Endothelial cell of umbilical vein (primary cell): ENCODE data around the gene PTPN5. TPM values are rescaled to one million over a fixed set of nuclear protein-coding genes. Genes with fewer than 3 reads are reported as not detected.

Experiments used
- BruUV-seq: library from RNA; stranded (reverse); fragments of 400-500 nt; replicated peaks from 2 replicates; lab custom pipeline; 2021; lab: Mats Ljungman, UMichigan
- CTCF ChIA-PET: fragments of 300-600, 350-600 bp; sonication (Branson Sonifier 250); formaldehyde crosslinking; loops from one replicate; lab custom pipeline; 2021; ENCODE audit warnings: antibody characterized with exemption, inconsistent platforms; lab: Charles Lee
- POLR2A ChIA-PET: fragments of 300-600, 350-600 bp; sonication (Branson Sonifier 250); formaldehyde crosslinking; loops from one replicate; lab custom pipeline; 2021; ENCODE audit warnings: antibody characterized with exemption, inconsistent platforms; lab: Charles Lee
- DNase-seq: peaks from one replicate; pipeline ENCODE4 v3.0.0-alpha.2; 2011; ENCODE audit warnings: low read depth, low spot score
- FAIRE-seq: peaks from 2 replicates; lab custom pipeline; 2011; peaks lifted over from hg19 to GRCh38; lab: Jason Lieb, UNC
- H2AFZ ChIP-seq: 2 replicates; pipeline ENCODE4 v1.6.0; 2012; ENCODE audit warnings: low read depth, low read length, control low read depth, inconsistent platforms
- H3K27ac ChIP-seq: 2 replicates; pipeline ENCODE4 v1.5.1; 2011; ENCODE audit warnings: low read depth, mild to moderate bottlenecking, control low read depth, low read length, moderate library complexity; ENCODE audit not compliant: insufficient read depth
- H3K27me3 ChIP-seq, 2 experiments: 2 replicates each; pipeline versions ENCODE4 v1.6.0 to v1.6.1; 2011; ENCODE audit warnings: low read length in 2 of 2, mixed read lengths in 1 of 2; ENCODE audit not compliant: control insufficient read depth in 2 of 2, insufficient read depth in 2 of 2
- H3K36me3 ChIP-seq, 2 experiments: 2 replicates in 1 of 2; 3 replicates in 1 of 2; pipeline ENCODE4 v1.5.1; 2011; ENCODE audit warnings: low read length in 2 of 2, mild to moderate bottlenecking in 1 of 2, moderate library complexity in 1 of 2; ENCODE audit not compliant: control insufficient read depth in 2 of 2, insufficient read depth in 2 of 2; ENCODE audit errors: extremely low read depth in 1 of 2
- H3K4me1 ChIP-seq: 3 replicates; pipeline ENCODE4 v1.5.1; 2011; ENCODE audit warnings: mild to moderate bottlenecking, low read length; ENCODE audit not compliant: control insufficient read depth, insufficient read depth; ENCODE audit errors: extremely low read depth
- H3K4me2 ChIP-seq: 2 replicates; pipeline ENCODE4 v1.6.1; 2011; ENCODE audit warnings: low read length, control low read depth, mixed read lengths; ENCODE audit not compliant: insufficient read depth
- H3K4me3 ChIP-seq, 3 experiments: fragments of 200-600 bp in 1 of 3; sonication (generic), shearing (Covaris generic) in 1 of 3; replicated peaks in 1 of 3; 2 replicates each; pipeline ENCODE4 v1.5.1; 2011 to 2016; ENCODE audit warnings: control low read depth in 3 of 3, low read length in 3 of 3, mild to moderate bottlenecking in 2 of 3, inconsistent platforms in 1 of 3, low read depth in 1 of 3, moderate library complexity in 1 of 3; ENCODE audit not compliant: insufficient read depth in 1 of 3
- H3K79me2 ChIP-seq: 2 replicates; pipeline ENCODE4 v1.6.0; 2012; ENCODE audit warnings: low read length, inconsistent platforms; ENCODE audit not compliant: control insufficient read depth, insufficient read depth
- H3K9ac ChIP-seq: replicated peaks from 2 replicates; pipeline ENCODE3; 2011; ENCODE audit warnings: low read length, control low read depth; ENCODE audit not compliant: insufficient read depth; ENCODE audit errors: extremely low read depth
- H3K9me1 ChIP-seq: replicated peaks from 3 replicates; pipeline ENCODE4 v1.6.0; 2011; ENCODE audit warnings: mild to moderate bottlenecking, low read length; ENCODE audit not compliant: control insufficient read depth, insufficient read depth; ENCODE audit errors: extremely low read depth
- H3K9me3 ChIP-seq: replicated peaks from 2 replicates; pipeline ENCODE4 v1.5.1; 2012; ENCODE audit warnings: low read length, inconsistent platforms; ENCODE audit not compliant: control insufficient read depth, insufficient read depth
- H4K20me1 ChIP-seq: replicated peaks from 2 replicates; pipeline ENCODE3; 2011; ENCODE audit warnings: mild to moderate bottlenecking, low read length; ENCODE audit not compliant: control insufficient read depth, insufficient read depth; ENCODE audit errors: extremely low read depth
- CTCF ChIP-seq, 2 donors: IDR thresholded peaks; 1 replicate in 1 of 2; 2 replicates in 1 of 2; pipeline ENCODE4 v1.5.1; 2011; ENCODE audit warnings: low read length in 2 of 2, mild to moderate bottlenecking in 2 of 2, moderate library complexity in 2 of 2, control low read depth in 1 of 2, inconsistent platforms in 1 of 2, low read depth in 1 of 2; ENCODE audit not compliant: insufficient read depth in 1 of 2; ENCODE audit errors: extremely low read depth in 1 of 2
- EZH2 ChIP-seq: IDR thresholded peaks from 2 replicates; pipeline ENCODE4 v1.6.1; 2012; ENCODE audit warnings: borderline replicate concordance, low read depth, mild to moderate bottlenecking, moderate library complexity, low read length, inconsistent platforms; ENCODE audit not compliant: severe bottlenecking
- FOS ChIP-seq: IDR thresholded peaks from 2 replicates; pipeline ENCODE4 v1.6.1; 2011; ENCODE audit warnings: mild to moderate bottlenecking, low read length, moderate library complexity, borderline replicate concordance; ENCODE audit not compliant: insufficient read depth
- GATA2 ChIP-seq: IDR thresholded peaks from 2 replicates; pipeline ENCODE4 v1.7.0; 2011; ENCODE audit warnings: low read depth, mild to moderate bottlenecking, moderate library complexity, mixed read lengths, low read length; ENCODE audit not compliant: insufficient read length, insufficient read depth
- JUN ChIP-seq: IDR thresholded peaks from 2 replicates; pipeline ENCODE4 v1.6.1; 2011; ENCODE audit warnings: borderline replicate concordance, low read depth; ENCODE audit not compliant: insufficient read length, insufficient read depth
- MAX ChIP-seq: IDR thresholded peaks from 2 replicates; pipeline ENCODE4 v1.6.1; 2011; ENCODE audit not compliant: insufficient read depth, insufficient read length
- MYC ChIP-seq: IDR thresholded peaks from one replicate; pipeline ENCODE4 v1.6.1; 2011; ENCODE audit warnings: mild to moderate bottlenecking, low read depth, low read length
- POLR2A ChIP-seq: IDR thresholded peaks from 2 replicates; pipeline ENCODE4 v1.6.1; 2012; ENCODE audit warnings: low read depth, mild to moderate bottlenecking, control low read depth, low read length
- POLR2AphosphoS5 ChIP-seq: IDR thresholded peaks from 2 replicates; pipeline ENCODE4 v1.6.1; 2012; ENCODE audit warnings: low read depth, mild to moderate bottlenecking, control low read depth, low read length, moderate library complexity; ENCODE audit not compliant: insufficient read depth
- dilution Hi-C: fragments of 300-500 bp; cut with MboI; formaldehyde crosslinking; loops from one replicate; pipeline ENCODE4 v1.15.0; 2019; ENCODE audit warnings: low sequenced_read_pairs; ENCODE audit not compliant: extremely low pct_ligation_motif_present
- intact Hi-C: fragments of 100-400 bp; cut with micrococcal nuclease; formaldehyde crosslinking; loops from one replicate; pipeline ENCODE4 v1.10.0; 2022
- polyA plus RNA-seq, 4 experiments: library from polyadenylated mRNA; depleted of rRNA in 3 of 4; stranded (reverse) in 3 of 4; unstranded in 1 of 4; fragments of >200 nt; gene quantifications; 2 replicates each; pipeline versions ENCODE4 v1.2.1 to v1.2.3, GENCODE V29; 2011 to 2012; ENCODE audit warnings: missing spikeins in 1 of 4
- total RNA-seq: library from RNA; stranded (reverse); gene quantifications from 2 replicates; pipeline ENCODE4 v1.2.3, GENCODE V29; 2021

Gene PTPN5
- total and polyA plus RNA-seq, 2 donors (not counting 3 experiments of a cell fraction or from before 2014, with no cell fraction given): not detected

GRCh38 chr11:18723991-18724390 lies 67.6 kb downstream of the PTPN5 start:
- FAIRE-seq: no peak
- TF ChIP-seq POLR2A (no peak), EZH2 (no peak), POLR2AphosphoS5 (no peak), CTCF (IDR thresholded peaks at IDR 0.05; ENCODE audit: extremely low read depth in 1 of 2, insufficient read depth in 1 of 2, low read depth in 1 of 2, low read length in 2 of 2) (no peak), GATA2 (no peak), MYC (no peak), FOS (no peak), JUN (no peak), MAX (no peak)
- no TSS peak for BruUV-seq

More at GRCh38 chr11:18723991-18724390, 67.6 kb downstream of the PTPN5 start:
- ChIA-PET CTCF (interaction anchor here (1.0 to 3.2 kb wide), 6 partner anchors 8 to 608 kb away, joined by 4 to 43 read pairs (median 6); no protein-coding TSS in a partner anchor), POLR2A (no interaction called here)
- Histone ChIP-seq H3K9me3 (no peaks in the 10 kb centered on the region), H3K4me1 (peaks cover 7% of the 10 kb centered on the region), H3K36me3 (no peaks in the 10 kb centered on the region), H3K4me2 (no peak overlapping the region), H3K27ac (no peak overlapping the region), H4K20me1 (no peaks in the 10 kb centered on the region), H3K9me1 (no peaks in the 10 kb centered on the region), H3K9ac (no peak overlapping the region), H3K79me2 (no peaks in the 10 kb centered on the region), H2AFZ (no peak overlapping the region), H3K27me3 (peaks cover 0 to 3% of the 10 kb centered on the region in 2 experiments), H3K4me3 (no peak overlapping the region)
- DNase-seq: no peak
- dilution Hi-C loops (no loop called here), intact Hi-C loops (loop anchor here (2.0 to 5.0 kb wide), 2 partner anchors 17 to 78 kb away; no protein-coding TSS in a partner anchor)
